NB4 (cell line): ENCODE data around the gene SPPL3.

Experiments used
- MYC ChIP-seq: IDR thresholded peaks from 2 replicates; pipeline ENCODE4 v1.6.1; 2011; ENCODE audit warnings: low read depth, low read length
- POLR2A ChIP-seq: IDR thresholded peaks from 2 replicates; pipeline ENCODE4 v1.6.1; 2011; ENCODE audit warnings: mild to moderate bottlenecking; ENCODE audit not compliant: insufficient read length; ENCODE audit errors: extremely low read depth
- TF ChIP-seq, protein P1 (sequence below): IDR thresholded peaks from 2 replicates; pipeline ENCODE4 v1.6.1; 2011; ENCODE audit warnings: low read depth, low read length
- TF ChIP-seq, protein P2 (sequence below): IDR thresholded peaks from one replicate; pipeline ENCODE4 v1.5.1; 2012; ENCODE audit warnings: low read depth, low read length

DNA sequence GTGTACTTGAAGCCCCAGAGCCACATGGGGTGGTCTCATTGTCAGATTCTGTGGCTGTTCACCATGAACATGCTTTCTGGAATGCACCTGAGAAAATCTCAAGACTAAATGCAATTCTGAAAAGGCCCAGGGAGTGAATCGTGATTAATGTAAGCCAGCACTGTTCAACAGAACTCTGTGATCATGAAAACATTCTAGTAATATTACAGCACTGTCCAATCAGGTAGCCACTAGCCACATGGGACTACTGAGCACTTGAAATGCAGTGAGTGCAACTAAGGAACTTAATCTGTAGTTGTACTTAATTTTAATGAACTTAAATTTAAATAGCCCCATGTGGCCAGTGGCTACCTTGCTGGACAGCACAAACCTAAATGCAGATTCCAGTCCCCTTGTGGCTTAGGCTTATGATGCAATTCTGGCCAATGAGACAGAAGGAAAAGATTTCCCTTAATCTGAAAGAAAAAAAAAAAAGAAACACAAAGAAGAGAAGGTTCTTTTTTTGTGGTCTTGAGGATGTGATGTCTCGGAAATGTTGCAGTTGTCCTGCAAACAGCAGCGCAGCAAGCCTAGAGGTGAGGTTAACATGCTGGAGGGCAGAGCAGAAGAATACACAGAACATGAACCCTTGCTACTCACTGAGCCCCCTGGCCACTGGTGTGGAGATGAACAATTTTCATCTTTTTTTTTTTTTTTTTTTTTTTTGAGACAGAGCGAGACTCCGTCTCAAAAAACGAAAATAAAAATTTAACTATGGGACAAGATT lies 48.2 kb downstream of the SPPL3 start:
- TF ChIP-seq, protein P1, sequence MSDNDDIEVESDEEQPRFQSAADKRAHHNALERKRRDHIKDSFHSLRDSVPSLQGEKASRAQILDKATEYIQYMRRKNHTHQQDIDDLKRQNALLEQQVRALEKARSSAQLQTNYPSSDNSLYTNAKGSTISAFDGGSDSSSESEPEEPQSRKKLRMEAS = no peak
- TF ChIP-seq POLR2A (no peak), MYC (no peak)
- TF ChIP-seq, protein P2, sequence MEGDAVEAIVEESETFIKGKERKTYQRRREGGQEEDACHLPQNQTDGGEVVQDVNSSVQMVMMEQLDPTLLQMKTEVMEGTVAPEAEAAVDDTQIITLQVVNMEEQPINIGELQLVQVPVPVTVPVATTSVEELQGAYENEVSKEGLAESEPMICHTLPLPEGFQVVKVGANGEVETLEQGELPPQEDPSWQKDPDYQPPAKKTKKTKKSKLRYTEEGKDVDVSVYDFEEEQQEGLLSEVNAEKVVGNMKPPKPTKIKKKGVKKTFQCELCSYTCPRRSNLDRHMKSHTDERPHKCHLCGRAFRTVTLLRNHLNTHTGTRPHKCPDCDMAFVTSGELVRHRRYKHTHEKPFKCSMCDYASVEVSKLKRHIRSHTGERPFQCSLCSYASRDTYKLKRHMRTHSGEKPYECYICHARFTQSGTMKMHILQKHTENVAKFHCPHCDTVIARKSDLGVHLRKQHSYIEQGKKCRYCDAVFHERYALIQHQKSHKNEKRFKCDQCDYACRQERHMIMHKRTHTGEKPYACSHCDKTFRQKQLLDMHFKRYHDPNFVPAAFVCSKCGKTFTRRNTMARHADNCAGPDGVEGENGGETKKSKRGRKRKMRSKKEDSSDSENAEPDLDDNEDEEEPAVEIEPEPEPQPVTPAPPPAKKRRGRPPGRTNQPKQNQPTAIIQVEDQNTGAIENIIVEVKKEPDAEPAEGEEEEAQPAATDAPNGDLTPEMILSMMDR = no peak
